DOHH2 (cell line): ENCODE data around the gene PRR36.

Source experiments
- CTCF ChIP-seq: fragments of 200-600 bp; sonication (generic); IDR thresholded peaks from one replicate; pipeline ENCODE4 v1.5.1; 2014; ENCODE audit warnings: antibody characterized with exemption, mild to moderate bottlenecking, low read depth, low read length; ENCODE audit not compliant: poor library complexity, severe bottlenecking
- EZH2phosphoT487 ChIP-seq: fragments of 200-600 bp; sonication (generic); IDR thresholded peaks from 2 replicates; pipeline ENCODE4 v1.6.1; 2017; ENCODE audit warnings: borderline replicate concordance, mild to moderate bottlenecking, antibody characterized with exemption, low read length, moderate library complexity, mixed read lengths

- TF ChIP-seq CTCF = no peak
- no peak for TF ChIP-seq EZH2phosphoT487
Observed at GRCh38 chr19:7904074-7905020, 30.2 kb upstream of the PRR36 start.
